GM21528 (cell line): ENCODE data around the gene ADAMTS12.

Experiments
- ATAC-seq: cut with Tn5 transposase; IDR thresholded peaks from one replicate; pipeline ENCODE4 v1.9.1; 2021; ENCODE audit warnings: mild to moderate bottlenecking, moderate library complexity; ENCODE audit not compliant: unreplicated experiment, low FRiP score

ADAMTS12 gene

GRCh38 chr5:33504570-33504969, 387.2 kb downstream of the ADAMTS12 start:
- ATAC-seq: no peak

DNA sequence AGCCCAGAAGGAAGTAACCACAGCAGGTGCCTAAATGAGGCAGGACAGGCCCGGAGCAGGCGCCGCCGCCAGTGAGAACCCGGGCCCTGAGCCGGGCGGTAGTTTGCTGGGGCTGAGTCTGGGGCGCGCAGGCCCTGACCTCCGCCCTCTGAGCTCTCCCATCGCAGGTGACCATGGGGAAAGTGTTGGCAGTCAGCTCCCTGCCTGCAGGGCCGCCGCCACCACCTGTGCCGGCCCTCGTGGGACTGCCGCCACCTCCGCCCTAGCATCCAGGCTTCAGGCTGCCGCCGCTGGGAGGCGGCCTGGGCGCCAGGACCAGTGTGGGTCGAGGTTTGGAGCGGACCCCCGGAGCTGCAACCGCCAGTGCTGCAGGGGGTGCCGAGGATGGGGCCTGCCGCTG, 389.9 kb downstream of the ADAMTS12 start:
- ATAC-seq: no peak

DNA sequence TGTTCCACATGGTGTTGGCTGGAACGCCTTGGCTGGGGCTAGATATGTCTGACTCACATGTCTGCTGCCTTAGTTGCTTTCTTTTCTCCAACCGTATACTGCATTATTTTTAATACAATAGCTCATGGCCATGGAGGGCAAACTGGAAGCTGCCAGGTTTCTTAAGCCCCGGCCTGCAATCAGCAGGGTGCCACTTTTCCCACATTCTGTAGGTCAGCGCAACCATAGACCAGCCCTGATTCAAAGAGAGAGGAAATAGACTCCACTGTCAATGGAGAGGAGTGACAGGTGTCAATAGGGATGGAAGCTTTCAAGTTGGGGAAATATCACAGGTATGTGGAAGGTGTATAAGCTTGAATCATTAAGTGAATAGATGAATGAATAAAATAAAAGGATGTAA, 390.5 kb downstream of the ADAMTS12 start:
- no peak for ATAC-seq

DNA sequence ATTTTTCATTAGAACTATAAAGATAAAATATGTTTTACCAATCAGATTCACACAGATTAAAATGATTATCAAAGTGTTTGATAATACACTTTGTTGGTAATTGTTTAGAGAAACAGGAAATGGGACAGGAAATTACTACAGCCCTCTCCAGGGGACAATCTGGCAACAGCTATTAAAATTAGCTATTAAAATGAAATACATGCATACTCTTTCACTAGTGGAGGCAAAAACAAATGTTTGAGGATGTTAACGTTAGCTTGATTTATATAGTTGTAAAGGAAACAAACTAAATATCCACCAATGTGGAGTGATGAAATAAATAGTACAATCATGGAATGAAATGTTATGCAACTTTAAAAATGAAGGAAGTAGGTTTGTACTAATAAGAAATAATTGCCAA, 397.3 kb downstream of the ADAMTS12 start:
- ATAC-seq: no peak

GRCh38 chr5:33491941-33492340, 399.8 kb downstream of the ADAMTS12 start:
- no peak for ATAC-seq

DNA sequence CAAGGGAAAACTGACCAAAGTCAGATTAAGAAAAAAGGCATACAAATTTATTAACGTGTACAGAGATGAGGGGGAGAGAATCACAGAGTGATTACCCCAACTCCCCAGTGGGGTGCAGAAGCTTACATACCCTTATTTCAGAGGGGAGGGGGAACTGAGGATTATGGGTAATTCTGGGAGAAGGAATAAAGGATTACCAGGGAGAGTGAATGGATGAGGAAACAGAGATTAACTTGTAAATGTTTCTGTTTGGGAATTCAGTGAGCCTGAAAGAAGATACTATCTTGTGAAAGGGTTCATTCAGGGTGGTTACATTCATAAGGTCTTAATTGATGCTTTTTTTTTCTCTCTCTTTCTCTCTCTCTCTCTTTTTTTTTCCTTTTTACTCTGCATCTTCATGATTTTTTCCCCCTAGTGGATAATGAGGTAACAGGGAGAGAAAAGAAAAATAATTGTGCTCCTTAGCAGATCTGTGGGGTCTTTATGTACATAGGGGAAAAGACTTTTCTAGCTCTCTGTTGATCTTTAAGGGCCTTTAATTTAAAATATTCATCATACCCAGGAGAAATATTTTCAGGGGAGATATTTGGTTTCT, 401.6 kb downstream of the ADAMTS12 start:
- ATAC-seq: no peak

DNA sequence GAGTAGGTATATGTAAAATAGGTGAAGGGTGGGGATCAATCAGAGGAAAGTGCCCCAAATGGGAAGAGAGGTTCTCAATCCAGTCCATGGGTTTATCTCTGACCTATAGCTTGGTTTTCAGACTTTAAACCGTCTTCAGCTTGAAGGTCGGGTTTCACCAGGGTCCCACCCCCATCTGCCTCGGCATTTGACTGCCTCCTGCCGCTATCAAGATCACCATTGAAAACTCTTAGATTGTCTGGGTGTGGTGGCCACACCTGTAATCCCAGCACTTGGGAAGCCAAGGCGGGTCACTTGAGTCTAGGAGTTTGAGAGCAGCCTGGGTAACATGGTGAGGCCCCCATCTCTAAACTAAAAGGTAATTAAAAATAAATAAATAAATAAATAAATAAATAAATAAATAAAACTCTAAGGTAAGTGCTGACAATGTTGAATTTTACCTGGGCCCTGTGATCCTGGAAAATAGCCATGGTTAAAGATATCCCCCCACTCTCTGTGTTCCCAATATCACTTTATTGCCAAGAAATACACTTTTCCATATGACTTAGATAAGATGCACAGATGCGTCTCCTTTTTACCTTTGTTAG, 402.2 kb downstream of the ADAMTS12 start:
- ATAC-seq: no peak

DNA sequence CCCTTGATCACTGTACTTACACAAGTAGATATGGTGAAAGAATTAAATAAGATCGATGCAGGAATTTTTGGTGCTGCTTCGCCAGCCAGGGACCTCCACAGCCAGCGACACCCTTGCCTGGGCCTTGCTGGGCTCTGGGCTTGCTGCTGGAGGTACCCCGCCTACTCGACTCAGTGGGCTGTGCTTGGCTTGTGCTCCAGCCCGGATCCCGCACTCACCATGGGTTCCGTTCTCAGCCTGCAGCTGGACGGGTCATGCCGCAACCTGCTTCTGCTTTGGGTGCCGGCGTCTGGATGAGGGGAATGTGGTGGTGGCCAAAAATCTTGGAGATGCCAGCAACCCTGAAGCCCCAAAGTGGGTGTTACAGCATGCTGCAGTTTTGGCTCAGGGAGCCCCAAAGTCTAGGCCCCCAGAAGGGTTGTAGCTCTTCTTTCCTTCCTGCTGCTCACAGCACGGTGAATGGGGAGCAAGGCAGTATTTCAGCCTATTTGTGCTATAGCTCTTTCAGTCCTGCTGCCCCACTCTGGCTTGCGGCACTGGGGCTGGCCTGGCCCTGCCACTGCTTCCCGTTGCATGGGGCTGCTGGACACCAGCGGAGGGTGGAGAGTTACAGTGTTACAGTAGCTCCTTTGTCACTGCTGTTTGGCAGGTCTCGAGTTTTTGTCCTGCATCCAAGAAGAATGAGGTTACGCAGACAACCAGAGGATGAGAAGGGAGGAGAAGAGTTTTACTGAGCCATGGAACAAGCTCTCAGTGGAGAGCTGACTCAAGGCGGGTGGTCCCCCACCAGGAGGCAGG, 403.0 kb downstream of the ADAMTS12 start:
- no peak for ATAC-seq

- no peak for ATAC-seq
Observed at GRCh38 chr5:33487236-33487635, 404.6 kb downstream of the ADAMTS12 start.

DNA sequence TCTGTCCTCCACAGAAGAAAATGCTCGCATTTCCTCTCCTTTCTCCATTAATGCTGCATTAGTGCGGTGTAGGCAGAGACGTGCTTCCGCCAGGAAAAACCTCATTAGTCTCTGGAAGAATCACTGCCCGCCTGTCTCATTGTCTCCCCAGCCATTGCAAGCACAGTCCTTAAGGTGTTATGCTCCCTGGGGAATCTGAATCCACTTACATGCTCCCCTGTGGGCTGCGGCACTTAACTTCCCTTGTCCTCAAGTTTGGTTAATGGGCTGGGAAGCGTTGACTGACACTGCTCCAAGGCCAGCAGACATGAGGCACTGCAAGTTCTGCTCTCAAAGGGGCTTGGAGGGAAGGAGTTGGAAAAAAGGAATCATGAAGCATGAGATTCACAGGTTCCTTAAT, 409.5 kb downstream of the ADAMTS12 start:
- no peak for ATAC-seq

DNA sequence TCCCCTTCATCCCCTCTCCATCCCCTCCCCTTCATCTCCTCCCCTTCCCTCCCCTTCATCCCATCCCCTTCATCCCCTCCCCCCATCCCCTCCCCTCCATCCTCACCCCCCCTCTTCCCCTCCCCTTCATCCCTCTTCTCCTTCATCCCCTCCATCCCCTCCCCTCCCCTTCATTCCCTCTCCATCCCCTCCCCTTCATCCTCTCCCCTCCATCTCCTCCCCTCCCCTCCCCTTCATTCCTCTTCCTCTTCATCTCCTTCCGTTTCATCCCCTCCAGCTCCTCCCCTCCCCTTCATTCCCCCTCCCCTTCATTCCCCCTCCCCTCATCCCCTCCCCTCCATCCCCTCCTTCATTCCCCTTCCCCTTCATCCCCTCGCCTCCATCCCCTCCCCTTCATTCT, 410.9 kb downstream of the ADAMTS12 start:
- no peak for ATAC-seq

DNA sequence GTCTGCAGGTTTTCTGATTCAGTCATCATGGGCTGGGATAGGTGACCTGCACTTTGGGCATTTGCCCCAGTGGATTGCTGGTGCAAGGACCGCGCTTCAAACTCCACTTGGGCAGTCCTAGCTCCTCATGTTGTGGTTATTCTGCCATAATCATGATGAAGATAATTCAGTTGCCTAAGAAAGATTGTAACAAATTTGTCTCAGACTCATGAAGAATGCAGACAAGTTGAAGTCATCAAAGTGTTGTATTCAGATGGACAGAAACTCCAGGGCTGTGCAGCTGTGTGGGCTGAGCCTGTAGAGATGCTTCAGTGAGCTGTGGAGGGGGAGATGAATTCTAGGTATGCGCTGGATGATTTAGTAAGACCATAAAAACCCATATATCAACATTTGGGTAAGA, 412.5 kb downstream of the ADAMTS12 start:
- no peak for ATAC-seq

GRCh38 chr5:33477816-33478215, 414.0 kb downstream of the ADAMTS12 start:
- no peak for ATAC-seq

- ATAC-seq: no peak
Observed at GRCh38 chr5:33476992-33477391, 414.8 kb downstream of the ADAMTS12 start.

DNA sequence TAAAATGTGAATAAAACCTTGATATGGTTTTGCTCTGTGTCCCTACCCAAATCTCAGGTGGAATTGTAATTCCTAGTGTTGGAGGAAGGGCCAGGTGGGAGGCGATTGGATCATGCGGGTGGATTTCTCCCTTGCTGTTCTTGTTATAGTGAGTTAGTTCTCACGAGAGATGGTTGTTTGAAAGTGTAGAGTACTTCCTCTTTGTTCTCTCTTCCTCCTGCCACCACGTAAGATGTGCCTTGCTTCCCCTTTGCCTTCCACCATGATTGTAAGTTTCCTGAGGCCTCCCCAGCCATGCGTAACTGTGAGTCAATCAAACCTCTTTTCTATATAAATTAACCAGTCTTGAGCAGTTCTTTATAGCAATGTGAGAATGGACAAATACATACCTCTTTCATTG, 416.1 kb downstream of the ADAMTS12 start:
- ATAC-seq: no peak

- ATAC-seq: no peak
Observed at GRCh38 chr5:33474931-33475499, 416.8 kb downstream of the ADAMTS12 start.

DNA sequence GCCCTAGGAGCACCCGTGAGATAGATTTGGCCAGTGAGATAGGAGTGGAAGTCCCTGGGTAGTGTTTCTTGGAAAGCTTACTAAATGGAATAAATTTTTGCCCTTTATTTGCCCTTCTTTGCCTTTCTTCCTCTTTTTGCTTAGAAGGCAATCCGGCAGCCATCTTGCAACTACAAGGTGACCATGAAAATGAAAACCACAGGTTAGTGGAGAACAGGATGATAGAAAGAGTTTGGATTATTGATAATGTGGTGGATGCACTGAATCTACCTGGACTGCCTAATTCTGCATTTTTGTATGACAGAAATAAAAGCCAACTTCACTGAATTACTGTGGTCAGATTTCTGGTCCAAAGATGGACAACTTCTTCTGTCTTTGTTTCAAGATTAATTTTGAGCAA, 417.8 kb downstream of the ADAMTS12 start:
- no peak for ATAC-seq
